B cell (primary cell): ENCODE data around the gene NT5M.

Source experiments
- CTCF ChIP-seq: fragments of 200-600 bp; IDR thresholded peaks from one replicate; pipeline ENCODE4 v1.8.0; 2022; ENCODE audit warnings: antibody characterized with exemption, mild to moderate bottlenecking
- EZH2 ChIP-seq: IDR thresholded peaks from 2 replicates; pipeline ENCODE4 v1.6.1; 2012; ENCODE audit warnings: borderline replicate concordance, low read depth, mild to moderate bottlenecking, moderate library complexity, low read length; ENCODE audit not compliant: insufficient read depth, poor library complexity, severe bottlenecking

GRCh38 chr17:17380145-17380925 lies 77.2 kb downstream of the NT5M start:
- TF ChIP-seq CTCF = no peak
- TF ChIP-seq EZH2 = no peak
